Ramos (cell line): ENCODE results near the gene KLHL1.

Experiments used
- in situ Hi-C: fragments of 300-500 bp; cut with MboI; formaldehyde crosslinking; loops from one replicate; pipeline ENCODE4 v1.14.3; 2022; ENCODE audit warnings: low sequenced_read_pairs; ENCODE audit not compliant: unreplicated experiment

The KLHL1 gene

DNA sequence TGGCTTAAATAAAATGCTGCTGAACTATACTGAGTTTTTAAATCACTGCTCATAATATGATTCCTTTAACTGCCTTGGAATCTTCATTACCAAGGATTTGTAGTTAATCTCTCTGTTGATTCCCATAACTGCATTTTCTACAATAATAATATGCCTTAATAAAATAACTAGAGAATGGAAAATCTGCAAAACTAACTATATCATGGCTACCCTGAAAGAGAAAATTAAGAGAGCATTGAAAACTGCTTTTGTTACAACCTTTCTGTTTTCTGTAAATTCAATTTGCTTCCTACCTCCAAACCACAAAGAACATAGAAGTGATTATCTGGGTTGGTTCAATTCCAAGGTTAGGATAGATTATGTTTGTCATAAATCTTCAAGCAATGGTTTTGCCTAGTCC is 203.5 kb downstream of the KLHL1 start:
- in situ Hi-C loops = no loop called here

- in situ Hi-C loops = no loop called here
These were observed 205.2 kb downstream of the KLHL1 start for GRCh38 chr13:69903081-69903480.

GRCh38 chr13:69882451-69882850 is 225.8 kb downstream of the KLHL1 start:
- in situ Hi-C loops = no loop called here

- in situ Hi-C loops = no loop called here
These were observed 228.3 kb downstream of the KLHL1 start for GRCh38 chr13:69879936-69880335.

- in situ Hi-C loops = loop anchor here (25.0 kb wide), 1 partner anchor 335 kb away; no protein-coding TSS in a partner anchor
These were observed 235.8 kb downstream of the KLHL1 start for GRCh38 chr13:69872321-69873047.

DNA sequence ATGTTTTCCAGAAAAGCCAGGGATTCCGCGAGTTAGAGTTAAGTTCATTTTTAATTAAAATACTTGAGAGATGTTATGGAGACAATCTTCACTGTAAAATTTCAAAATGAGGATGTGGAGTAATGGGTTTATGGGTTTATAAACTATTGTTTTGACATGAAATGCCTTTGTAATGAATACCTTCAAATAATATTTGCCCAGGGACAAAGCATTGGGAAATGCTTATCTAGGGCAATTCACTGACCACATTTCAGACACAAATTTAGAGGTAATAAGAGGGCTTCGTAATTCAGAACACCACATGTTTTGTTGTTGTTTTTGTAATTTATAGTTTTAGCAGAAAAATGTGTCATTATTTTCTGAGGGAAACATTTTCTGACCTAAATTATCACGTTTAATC is 241.7 kb downstream of the KLHL1 start:
- in situ Hi-C loops = loop anchor here (25.0 kb wide), 1 partner anchor 329 kb away; no protein-coding TSS in a partner anchor

- in situ Hi-C loops = loop anchor here (25.0 kb wide), 1 partner anchor 320 kb away; no protein-coding TSS in a partner anchor
These were observed 250.9 kb downstream of the KLHL1 start for GRCh38 chr13:69857183-69857821.

GRCh38 chr13:69856331-69856730 is 251.9 kb downstream of the KLHL1 start:
- in situ Hi-C loops = loop anchor here (25.0 kb wide), 1 partner anchor 319 kb away; no protein-coding TSS in a partner anchor

DNA sequence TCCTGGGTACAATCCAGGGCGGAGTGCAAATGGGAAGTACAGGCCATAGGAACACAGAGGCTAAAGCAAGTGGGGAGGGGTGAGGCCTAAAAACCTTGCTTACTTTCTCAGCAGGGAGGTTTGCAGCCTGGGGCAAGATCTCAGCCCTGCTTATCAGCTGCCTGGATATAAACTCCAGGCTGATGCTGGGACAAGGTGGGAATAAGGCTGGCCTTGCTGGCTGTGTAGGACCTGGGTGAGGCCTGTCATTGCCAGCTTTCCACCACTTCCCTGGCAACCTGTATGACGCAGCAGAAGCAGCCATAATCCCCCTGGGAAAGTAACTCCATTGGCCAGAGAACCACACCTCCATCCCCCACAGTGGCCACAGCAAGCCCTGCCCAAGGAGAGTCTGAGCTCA is 279.7 kb downstream of the KLHL1 start:
- in situ Hi-C loops = no loop called here

DNA sequence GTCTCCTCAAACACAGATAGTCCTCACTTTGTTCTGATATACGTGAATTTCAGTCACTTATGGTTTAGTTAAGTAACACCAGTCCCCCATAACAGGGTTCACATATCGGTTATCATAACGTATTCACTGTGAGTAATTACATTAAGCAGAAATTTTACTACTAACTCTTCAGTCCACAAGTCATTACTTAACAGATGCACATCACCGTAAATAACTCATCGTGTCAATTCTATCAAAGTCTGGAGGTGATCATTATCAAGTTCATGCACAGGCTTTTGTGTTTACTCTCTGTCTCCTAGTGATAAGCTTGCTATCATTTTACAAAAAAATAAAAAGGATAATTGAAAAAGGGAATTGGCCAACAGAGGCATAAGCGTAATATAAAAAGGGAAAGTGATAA is 288.1 kb downstream of the KLHL1 start:
- in situ Hi-C loops = no loop called here

GRCh38 chr13:69817333-69817869 is 290.9 kb downstream of the KLHL1 start:
- in situ Hi-C loops = no loop called here

DNA sequence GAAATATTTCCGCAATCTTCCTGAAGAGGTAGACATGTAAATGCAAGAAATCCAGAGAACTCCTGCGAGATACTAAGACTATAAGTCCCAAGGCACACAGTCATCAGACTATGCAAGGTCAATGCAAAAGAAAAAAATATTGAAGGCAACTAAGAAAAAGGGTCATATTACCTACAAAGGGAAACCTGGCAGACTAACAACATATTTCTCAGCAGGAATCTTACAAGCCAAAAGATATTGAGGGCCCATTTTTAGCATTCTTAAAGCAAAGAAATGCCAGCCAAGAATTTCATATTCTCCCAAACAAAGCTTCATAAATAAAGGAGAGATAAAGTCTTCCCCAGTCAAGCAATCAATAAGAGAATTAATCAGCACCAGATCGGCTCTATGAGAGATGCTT is 299.1 kb downstream of the KLHL1 start:
- in situ Hi-C loops = no loop called here

GRCh38 chr13:69796256-69796655 is 312.0 kb downstream of the KLHL1 start:
- in situ Hi-C loops = no loop called here

GRCh38 chr13:69793783-69794453 is 314.3 kb downstream of the KLHL1 start:
- in situ Hi-C loops = no loop called here

DNA sequence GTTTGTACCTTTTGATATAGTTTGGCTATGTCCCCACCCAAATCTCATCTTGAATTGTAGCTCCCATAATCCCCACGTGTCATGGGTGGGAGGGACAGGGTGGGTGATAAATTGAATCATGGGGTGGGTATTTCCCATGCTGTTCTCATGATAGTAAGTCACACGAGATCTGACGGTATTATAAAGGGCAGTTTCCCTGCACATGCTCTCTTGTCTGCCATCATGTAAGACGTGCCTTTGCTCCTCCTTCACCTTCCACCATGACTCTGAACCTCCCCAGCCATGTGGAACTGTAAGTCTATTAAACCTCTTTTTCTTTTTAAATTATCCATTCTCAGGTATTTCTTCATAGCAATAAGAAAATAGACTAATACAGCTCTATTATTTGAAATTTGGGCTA is 331.3 kb downstream of the KLHL1 start:
- in situ Hi-C loops = no loop called here

- in situ Hi-C loops = no loop called here
These were observed 338.6 kb downstream of the KLHL1 start for GRCh38 chr13:69769608-69770007.

DNA sequence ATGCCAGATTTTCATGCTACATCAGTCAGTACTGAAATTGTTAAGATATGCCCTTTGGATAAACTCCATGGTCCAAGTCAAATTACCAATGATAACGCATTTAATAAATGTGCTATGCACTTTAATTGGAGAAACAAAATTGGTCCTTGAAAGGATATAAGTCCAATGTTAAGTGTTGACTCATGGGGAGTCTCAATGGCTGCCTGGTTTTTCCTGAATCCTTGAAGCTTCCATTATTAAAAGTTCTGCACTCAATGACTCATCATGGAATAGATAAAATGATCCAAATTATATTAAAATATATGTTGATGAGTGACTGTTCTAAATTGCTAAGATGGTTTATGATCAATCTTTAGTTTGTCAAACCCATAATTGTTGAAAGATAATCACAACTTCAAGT is 346.7 kb downstream of the KLHL1 start:
- in situ Hi-C loops = no loop called here

DNA sequence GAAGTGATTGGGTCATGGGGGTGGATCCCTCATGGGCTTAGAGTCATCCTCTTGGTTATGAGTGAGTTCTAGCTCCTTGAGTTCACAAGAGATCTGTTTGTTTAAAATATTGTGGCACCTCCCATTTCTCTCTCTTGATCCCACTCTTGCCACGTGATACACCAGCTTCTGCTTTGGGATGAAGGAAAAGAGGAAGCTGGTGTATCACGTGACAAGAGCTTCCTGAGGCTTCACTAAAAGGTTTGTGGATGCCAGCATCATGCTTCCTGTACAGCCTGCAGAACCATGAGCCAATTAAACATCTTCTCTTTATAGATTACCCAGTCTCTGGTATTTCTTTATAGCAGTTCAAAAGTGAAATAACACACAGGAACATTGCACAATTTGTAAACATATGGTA is 353.2 kb downstream of the KLHL1 start:
- in situ Hi-C loops = no loop called here

DNA sequence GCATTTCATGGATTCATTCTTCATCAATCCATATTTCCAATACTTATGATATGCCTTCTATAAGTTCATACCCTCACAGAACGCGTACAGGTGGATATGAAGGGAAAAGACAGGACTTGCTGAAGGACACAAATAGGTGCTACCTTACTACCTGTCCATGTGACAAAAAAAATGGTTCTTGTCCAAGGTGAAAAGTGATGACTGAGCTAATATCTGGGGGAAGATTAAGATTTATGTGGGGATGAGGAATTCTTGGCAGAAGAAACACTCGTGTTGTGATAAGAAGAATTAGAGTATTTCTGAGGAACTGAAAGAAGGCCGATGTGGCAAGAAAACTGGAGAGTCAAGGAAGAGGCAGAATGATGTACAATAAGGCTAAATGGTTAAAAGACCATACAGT is 357.0 kb downstream of the KLHL1 start:
- in situ Hi-C loops = no loop called here

DNA sequence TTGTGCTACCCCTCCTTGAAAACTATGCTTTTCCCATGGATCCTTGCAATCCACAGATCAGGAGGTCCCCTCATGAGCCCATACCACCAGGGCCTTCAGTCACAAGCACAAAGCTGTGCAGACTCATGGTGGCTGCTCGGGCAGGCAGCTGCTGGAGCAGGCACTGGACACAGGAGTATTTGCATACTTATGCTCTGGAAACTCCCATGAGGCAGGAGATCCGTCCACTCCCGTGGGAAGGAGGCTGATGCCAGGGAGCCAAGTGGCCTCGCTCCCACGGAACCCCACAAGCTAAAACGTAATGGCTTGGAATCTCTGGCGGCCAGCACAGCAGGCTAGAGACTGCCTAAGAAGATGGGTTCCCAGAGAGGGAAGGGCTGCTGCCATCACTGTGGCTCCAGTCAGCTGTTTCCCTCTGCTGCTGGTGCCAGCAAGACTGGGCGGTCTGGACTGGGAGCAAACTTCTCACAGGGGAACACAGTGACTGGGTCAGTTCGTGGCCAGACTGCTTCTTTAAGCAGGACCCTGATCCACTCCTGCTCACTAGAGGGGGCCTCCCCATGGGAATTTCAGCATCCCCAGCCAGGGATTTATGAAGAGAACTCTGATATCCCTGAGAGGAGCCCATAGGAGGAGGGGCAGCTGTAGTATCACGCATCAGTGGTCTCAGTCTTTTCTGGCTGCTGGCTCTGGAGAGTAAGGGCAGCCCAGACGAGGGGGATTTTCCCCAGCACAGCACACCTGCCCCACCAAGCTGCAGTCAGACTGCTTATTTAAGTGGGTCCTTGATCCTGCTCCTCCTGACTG is 370.9 kb downstream of the KLHL1 start:
- in situ Hi-C loops = no loop called here
